ENCODE data around the gene NKIRAS2.

NKIRAS2 gene

GRCh38 chr17:41982026-41982760 is 37.7 kb upstream of the NKIRAS2 start:
- H3K9me3 Mint-ChIP-seq, result no peaks in the 10 kb centered on the region
- H3K36me3 Mint-ChIP-seq (ENCODE audit: low read depth), result peaks cover 81% of the 10 kb centered on the region
- no peak overlapping the region for H3K4me3 Mint-ChIP-seq
- no peaks in the 10 kb centered on the region for H3K27me3 Mint-ChIP-seq (ENCODE audit: low read depth, poor library complexity)
- H3K4me1 Mint-ChIP-seq, result peaks cover 17% of the 10 kb centered on the region
- no peak for TF ChIP-seq CTCF (IDR thresholded peaks at IDR 0.05)
- peak overlapping the region; percentile 97 for H3K27ac Mint-ChIP-seq
- DNase-seq, result no peak

- peaks cover 83% of the 10 kb centered on the region for H3K36me3 Mint-ChIP-seq (ENCODE audit: low read depth)
These were observed 35.4 kb upstream of the NKIRAS2 start for GRCh38 chr17:41984454-41984853.

GRCh38 chr17:41985919-41986318 is 34.0 kb upstream of the NKIRAS2 start:
- H3K36me3 Mint-ChIP-seq (ENCODE audit: low read depth), result peaks cover 80% of the 10 kb centered on the region
- DNase-seq, result no peak
- peaks cover 17% of the 10 kb centered on the region for H3K4me1 Mint-ChIP-seq
- no peak overlapping the region for H3K4me3 Mint-ChIP-seq
- H3K27me3 Mint-ChIP-seq (ENCODE audit: low read depth, poor library complexity), result no peaks in the 10 kb centered on the region
- no peak for TF ChIP-seq CTCF (IDR thresholded peaks at IDR 0.05)
- H3K9me3 Mint-ChIP-seq, result no peaks in the 10 kb centered on the region
- H3K27ac Mint-ChIP-seq, result no peak overlapping the region

More at GRCh38 chr17:41984454-41984853, 35.4 kb upstream of the NKIRAS2 start:
- TF ChIP-seq CTCF (IDR thresholded peaks at IDR 0.05), result no peak
- H3K27me3 Mint-ChIP-seq (ENCODE audit: low read depth, poor library complexity), result no peaks in the 10 kb centered on the region
- DNase-seq, result no peak
- no peak overlapping the region for H3K4me3 Mint-ChIP-seq
- H3K9me3 Mint-ChIP-seq, result no peaks in the 10 kb centered on the region
- peaks cover 17% of the 10 kb centered on the region for H3K4me1 Mint-ChIP-seq
- H3K27ac Mint-ChIP-seq, result no peak overlapping the region

GRCh38 chr17:41986634-41987033 is 33.3 kb upstream of the NKIRAS2 start:
- no peak overlapping the region for H3K27ac Mint-ChIP-seq
- peaks cover 17% of the 10 kb centered on the region for H3K4me1 Mint-ChIP-seq
- no peaks in the 10 kb centered on the region for H3K27me3 Mint-ChIP-seq (ENCODE audit: low read depth, poor library complexity)
- DNase-seq, result no peak
- no peaks in the 10 kb centered on the region for H3K9me3 Mint-ChIP-seq
- H3K36me3 Mint-ChIP-seq (ENCODE audit: low read depth), result peaks cover 80% of the 10 kb centered on the region
- H3K4me3 Mint-ChIP-seq, result no peak overlapping the region
- no peak for TF ChIP-seq CTCF (IDR thresholded peaks at IDR 0.05)

GRCh38 chr17:41987642-41988041 is 32.2 kb upstream of the NKIRAS2 start:
- no peak for DNase-seq
- H3K9me3 Mint-ChIP-seq, result no peaks in the 10 kb centered on the region
- H3K27ac Mint-ChIP-seq, result peak overlapping the region; percentile 18
- peaks cover 76% of the 10 kb centered on the region for H3K36me3 Mint-ChIP-seq (ENCODE audit: low read depth)
- H3K27me3 Mint-ChIP-seq (ENCODE audit: low read depth, poor library complexity), result no peaks in the 10 kb centered on the region
- no peak for TF ChIP-seq CTCF (IDR thresholded peaks at IDR 0.05)
- H3K4me3 Mint-ChIP-seq, result no peak overlapping the region
- H3K4me1 Mint-ChIP-seq, result peaks cover 10% of the 10 kb centered on the region

GRCh38 chr17:41988418-41988817 is 31.5 kb upstream of the NKIRAS2 start:
- Mint-ChIP-seq H3K9me3 (no peaks in the 10 kb centered on the region), H3K36me3 (ENCODE audit: low read depth) (peaks cover 81% of the 10 kb centered on the region), H3K4me3 (no peak overlapping the region), H3K4me1 (peaks cover 8% of the 10 kb centered on the region), H3K27me3 (ENCODE audit: low read depth, poor library complexity) (no peaks in the 10 kb centered on the region), H3K27ac (peak overlapping the region; percentile 40)
- no peak for DNase-seq
- no peak for TF ChIP-seq CTCF (IDR thresholded peaks at IDR 0.05)

Measured in nephron progenitor cell (in vitro differentiated cells).